Measurements from ENCODE around the gene TMPRSS11A.

Gene TMPRSS11A

GRCh38 chr4:67911638-67912037 lies 51.7 kb downstream of the TMPRSS11A start:
- DNase-seq: no peak

DNA sequence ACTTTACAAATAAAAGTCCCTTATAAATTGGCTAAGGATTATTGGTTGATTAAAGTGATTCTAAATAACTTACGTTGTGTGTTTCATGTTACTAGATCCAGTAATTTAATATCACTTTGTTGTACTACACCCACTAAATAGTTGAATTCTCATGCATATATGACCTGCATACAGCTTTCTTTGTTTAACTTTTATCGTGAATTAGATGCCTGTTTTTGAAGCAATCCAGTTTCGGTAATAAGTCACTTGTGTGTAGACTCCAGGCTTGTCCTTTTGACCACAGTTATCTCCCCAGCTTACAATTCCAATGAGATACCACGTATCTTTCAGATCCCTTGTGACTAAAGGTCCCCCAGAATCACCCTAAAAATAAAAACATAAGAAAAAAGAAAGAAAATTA lies 52.2 kb downstream of the TMPRSS11A start:
- DNase-seq: no peak

DNA sequence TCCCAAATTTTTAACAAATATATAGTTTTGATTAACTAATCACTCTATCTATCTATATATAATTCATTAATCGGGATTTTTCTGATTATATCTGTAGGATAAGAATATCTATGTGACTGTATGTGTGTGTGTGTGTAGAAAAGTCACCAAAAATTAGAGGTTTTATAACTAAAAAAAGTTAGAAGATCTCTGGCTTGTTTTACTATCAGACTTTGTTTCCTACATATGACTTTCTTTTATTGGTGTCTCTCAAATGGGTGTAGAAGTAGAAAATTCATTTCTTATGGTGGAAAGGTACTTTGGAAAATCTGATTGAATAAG lies 52.7 kb downstream of the TMPRSS11A start:
- no peak for DNase-seq

DNA sequence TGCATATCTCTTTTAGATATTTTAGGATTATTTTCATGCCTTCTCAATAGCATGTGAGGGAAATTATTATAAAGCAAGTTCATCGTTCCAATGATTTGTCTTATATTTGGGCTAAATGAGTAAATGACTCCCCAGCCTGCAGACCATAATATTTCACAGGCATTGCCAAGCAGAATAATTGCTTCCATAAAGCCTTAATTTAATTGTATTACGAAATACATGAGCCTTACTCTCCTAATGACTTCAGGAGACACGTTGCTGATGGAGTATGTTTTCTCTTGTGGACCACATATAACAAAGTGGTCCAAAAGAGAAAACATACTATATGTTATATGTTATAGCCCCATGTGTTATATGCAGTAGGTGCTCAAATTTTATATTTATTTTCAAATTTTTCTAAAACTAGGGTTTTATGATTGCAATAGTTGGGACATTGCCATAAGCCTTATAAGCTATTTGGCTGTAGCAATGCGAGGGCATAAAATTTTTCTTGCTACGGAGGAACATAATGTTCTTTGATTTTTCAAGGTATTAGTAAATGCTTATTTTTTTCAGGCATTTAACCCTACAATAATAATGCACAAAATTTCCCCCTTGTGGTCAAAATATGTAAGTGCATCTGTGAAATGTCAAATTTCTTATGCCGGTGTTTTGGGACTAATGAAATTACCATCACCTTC lies 53.2 kb downstream of the TMPRSS11A start:
- no peak for DNase-seq

DNA sequence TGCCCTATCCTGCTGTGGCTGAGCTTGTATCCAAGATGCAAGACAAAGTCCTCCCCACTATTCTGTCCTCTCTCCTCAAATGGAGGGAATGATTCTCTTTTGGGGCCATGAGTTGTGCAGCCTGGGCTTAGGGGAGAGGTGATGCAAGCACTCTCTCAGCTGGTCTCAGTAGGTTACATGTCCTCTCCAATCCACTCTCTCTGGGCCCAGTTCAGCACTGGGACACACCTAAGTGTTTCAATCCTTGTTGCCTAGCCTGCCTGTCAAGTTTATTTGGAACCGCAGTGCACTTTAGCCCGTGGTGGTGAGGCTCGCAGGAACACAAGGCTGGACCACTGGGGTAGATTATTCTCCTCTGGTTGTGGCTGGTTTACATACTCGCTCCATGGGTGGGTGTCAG lies 55.6 kb downstream of the TMPRSS11A start:
- DNase-seq: no peak

DNA sequence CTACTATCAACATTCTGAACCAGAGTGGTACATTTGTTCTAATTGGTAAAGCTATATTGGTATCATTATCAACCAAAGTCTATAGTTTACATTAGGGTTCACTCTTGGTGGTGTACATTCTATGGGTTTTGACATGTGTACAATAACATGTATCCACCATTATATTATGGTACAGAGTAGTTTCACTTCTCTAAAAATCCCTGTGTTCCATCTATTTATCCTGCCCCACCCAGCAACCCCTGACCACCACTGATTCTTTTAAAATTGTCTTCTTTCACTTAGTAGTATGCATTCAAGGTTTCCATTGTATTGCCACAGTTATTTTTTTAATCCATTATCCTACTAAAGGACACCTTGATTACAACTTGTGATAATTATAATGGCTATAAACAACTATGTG lies 64.2 kb downstream of the TMPRSS11A start:
- DNase-seq: no peak

- no peak for DNase-seq
These were observed 65.6 kb downstream of the TMPRSS11A start for GRCh38 chr4:67897686-67898085.

DNA sequence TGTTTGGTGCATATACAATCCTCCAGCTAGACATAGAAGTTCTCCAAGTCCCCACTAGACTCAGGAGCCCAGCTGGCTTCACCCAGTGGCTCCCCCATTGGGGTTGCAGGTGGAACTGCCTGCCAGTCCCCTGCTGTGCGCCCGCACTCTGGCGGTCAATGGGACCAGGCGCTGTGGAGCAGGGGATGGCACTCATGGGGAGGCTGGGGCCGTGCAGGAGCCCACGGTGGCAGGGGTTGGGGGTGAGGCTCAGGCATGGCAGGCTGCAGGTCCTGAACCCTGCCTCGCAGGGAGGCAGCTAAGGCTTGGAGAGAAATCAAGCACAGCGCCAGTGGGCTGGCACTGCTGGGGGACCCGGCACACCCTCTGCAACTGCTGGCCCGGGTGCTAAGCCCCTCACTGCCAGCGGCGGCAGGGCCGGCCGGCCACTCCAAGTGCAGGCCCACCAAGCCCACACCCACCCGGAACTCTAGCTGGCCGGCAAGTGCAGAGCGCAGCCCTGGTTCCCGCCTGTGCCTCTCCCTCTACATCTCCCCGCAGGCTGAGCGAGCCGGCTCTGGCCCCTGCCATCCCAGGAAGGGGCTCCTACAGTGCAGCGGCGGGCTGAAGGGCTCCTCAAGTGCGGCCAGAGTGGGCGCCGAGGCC lies 66.8 kb downstream of the TMPRSS11A start:
- DNase-seq: no peak

GRCh38 chr4:67894659-67895058 lies 68.6 kb downstream of the TMPRSS11A start:
- no peak for DNase-seq

GRCh38 chr4:67892905-67893304 lies 70.4 kb downstream of the TMPRSS11A start:
- no peak for DNase-seq

DNA sequence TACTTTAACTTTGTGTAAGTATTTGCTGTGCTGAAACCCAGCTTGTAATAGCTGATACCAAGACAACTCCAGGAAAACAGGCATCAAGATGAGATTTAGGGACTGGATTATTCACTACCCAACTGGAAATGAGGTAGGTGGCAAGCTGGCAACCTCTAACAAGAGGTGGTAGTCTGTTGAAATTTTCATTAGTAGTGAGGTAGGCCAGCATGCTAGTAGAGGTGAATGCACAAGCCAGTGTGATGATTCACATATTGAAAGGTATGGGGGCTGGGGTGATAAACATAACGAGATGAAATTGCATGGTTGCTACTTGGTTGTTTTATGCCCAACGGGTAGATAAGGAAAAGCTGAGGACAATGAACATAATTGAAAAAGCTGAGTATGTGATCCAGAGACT lies 71.0 kb downstream of the TMPRSS11A start:
- no peak for DNase-seq

DNA sequence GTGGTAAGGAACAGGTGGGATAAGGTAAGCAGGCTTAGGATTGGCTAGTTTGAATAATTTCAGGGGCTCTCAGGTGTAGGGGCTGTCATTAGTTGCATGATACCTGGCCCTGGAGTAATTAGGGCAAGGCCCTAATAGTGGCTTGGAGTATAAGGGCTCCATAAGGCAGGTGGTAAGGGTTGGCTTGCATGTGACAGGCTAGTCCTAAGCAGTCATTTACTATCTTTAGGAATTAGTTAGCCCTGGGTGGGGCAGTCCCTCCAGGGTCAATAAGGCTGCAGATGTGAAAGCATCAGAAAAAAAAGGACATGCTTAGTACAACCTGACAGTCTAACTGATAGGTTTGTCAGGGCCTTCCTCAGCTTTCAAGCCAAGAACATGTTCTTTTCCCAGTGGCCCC lies 71.6 kb downstream of the TMPRSS11A start:
- DNase-seq: no peak

- no peak for DNase-seq
These were observed 77.0 kb downstream of the TMPRSS11A start for GRCh38 chr4:67886281-67886680.

- no peak for DNase-seq
These were observed 77.5 kb downstream of the TMPRSS11A start for GRCh38 chr4:67885762-67886161.

DNA sequence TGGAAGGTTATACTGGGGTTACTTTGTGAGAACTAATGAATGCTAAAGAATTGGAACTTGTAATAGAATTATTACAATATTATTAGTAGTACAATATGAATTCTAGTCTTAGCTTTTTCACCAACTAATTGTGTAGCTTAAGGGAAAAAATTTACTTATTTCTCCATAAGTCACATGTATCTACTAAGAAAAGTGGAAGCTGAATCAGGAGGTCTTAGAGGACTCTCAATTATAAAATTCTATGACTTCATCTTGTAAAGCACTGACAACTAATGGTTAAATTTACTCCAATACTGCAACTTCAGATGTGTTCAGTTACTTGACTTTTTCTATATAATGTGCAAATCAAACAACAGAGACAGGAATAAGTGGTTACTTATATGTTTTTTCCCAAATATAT lies 78.6 kb downstream of the TMPRSS11A start:
- DNase-seq: no peak

- DNase-seq: no peak
These were observed 79.4 kb downstream of the TMPRSS11A start, which contains the start of gene TMPRSS11D for GRCh38 chr4:67883902-67884301. Gene TMPRSS11D, minus strand, starts transcription at chr4:67884002. Its CDS starts 69 bp downstream, at chr4:67883933.

GRCh38 chr4:67883458-67883857 lies 79.8 kb downstream of the TMPRSS11A start:
- no peak for DNase-seq

DNA sequence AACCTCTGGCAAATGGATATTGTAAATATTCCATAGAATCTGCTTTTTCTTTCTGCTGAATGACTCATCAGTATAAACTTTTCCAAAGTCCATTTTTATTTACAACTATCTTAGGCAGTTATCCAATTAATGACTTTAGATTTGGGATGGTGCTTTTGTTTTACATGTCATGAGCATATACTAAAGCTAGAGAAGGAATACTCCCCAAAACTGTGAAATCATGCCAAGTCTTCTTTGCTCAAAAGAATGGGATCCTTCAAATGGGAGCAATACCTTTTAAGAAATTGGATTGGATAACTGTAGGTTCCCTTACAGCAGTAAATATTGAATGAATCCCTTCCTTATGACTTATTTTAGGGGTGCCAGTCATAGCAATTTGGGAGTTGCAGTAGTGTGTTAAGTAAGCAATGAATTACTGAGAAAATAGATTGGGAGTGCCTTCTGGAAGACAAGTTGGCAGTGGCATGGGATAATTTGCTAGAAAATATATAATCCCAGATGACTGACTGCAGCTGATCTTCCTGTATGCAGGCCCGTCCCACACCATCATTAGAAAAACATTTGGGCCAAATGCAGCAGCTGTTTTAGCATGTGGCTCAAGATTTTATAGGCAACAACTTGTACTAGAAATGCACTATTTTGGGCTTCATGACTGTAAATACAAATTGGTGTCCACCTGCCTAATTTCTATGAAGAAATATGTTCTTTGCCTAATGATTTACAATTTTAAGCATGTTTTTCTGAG lies 82.3 kb downstream of the TMPRSS11A start:
- no peak for DNase-seq

- DNase-seq: no peak
These were observed 83.8 kb downstream of the TMPRSS11A start for GRCh38 chr4:67879486-67879885.

GRCh38 chr4:67877086-67877485 lies 86.2 kb downstream of the TMPRSS11A start:
- DNase-seq: no peak

DNA sequence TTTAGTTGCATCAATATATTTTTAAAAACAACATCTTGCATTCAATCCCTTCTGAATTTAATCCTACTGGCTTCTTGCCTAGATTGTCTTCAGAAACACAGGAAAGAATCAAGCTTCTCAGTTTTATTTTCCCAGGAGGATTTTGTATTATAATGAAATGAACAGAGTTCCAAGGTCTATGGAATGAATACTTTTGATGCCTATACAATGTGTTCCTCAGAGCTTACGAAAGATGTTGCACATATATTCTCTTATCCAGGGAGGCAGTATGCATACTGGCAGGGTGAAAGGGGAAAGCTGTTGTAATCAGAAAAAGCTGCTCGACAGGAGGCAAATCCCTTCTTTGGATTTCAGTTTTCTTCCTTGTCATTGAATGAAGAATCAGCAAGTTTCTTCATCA lies 88.3 kb downstream of the TMPRSS11A start:
- no peak for DNase-seq

DNA sequence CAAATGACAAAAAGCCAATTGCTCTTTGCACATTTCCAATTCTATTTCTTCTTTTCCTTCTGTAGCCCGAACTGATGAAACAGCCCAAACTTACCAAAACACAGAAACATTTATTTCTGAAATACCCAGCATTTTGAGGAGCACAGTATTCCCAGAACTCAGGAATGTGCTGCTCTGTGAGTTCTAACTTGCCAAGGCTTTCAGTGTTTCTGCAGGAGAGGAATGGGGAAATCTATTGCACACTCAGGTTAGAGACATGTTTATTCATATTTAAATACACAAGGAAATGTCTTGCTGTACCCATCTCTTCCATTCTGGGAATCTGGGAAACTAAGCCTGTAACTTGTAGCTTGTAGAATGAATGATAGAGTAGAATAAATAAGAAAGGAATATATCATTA lies 90.2 kb downstream of the TMPRSS11A start:
- no peak for DNase-seq

- DNase-seq: no peak
These were observed 91.4 kb downstream of the TMPRSS11A start for GRCh38 chr4:67871867-67872266.

- DNase-seq: no peak
These were observed 93.6 kb downstream of the TMPRSS11A start for GRCh38 chr4:67869580-67870190.

Data from activated CD4-positive, CD25-positive, alpha-beta regulatory T cell treated with anti-CD3 and anti-CD28 coated beads, Interleukin-2, amount 50 U/mL, for 72 hours (primary cell).